Bronchial epithelial cell (primary cell): Measurements from ENCODE around the gene MTMR12. TPM values are rescaled to one million over a fixed set of nuclear protein-coding genes. Genes with fewer than 3 reads are reported as not detected.
A peak's percentile ranks its signal among the peaks of the same experiment; 100 is the strongest.

Experiments used
- DNase-seq: peaks from one replicate; pipeline ENCODE4 v3.0.0-alpha.2; 2010; ENCODE audit warnings: low read depth
- FAIRE-seq: peaks from 2 replicates; lab custom pipeline; 2011; peaks lifted over from hg19 to GRCh38; lab: Jason Lieb, UNC
- H3K27me3 ChIP-seq: 2 replicates; pipeline ENCODE4 v1.5.1; 2011; ENCODE audit warnings: low read length; ENCODE audit not compliant: control insufficient read depth, insufficient read depth
- H3K36me3 ChIP-seq: 2 replicates; pipeline ENCODE4 v1.5.1; 2011; ENCODE audit warnings: low read length; ENCODE audit not compliant: control insufficient read depth, insufficient read depth
- H3K4me3 ChIP-seq: 2 replicates; pipeline ENCODE4 v1.5.1; 2011; ENCODE audit warnings: mild to moderate bottlenecking, low read depth, low read length, control low read depth
- CTCF ChIP-seq: IDR thresholded peaks from 2 replicates; pipeline ENCODE4 v1.5.1; 2011; ENCODE audit warnings: mild to moderate bottlenecking, moderate library complexity, low read length, control low read depth, inconsistent platforms; ENCODE audit not compliant: insufficient read depth, severe bottlenecking
- total RNA-seq: library from RNA; depleted of rRNA; stranded (reverse); fragments of >200 nt; gene quantifications from 2 replicates; pipeline ENCODE4 v1.2.1, GENCODE V29; 2014

The MTMR12 gene
- total RNA-seq, 1 donor from 2014 or later: 15.8 TPM

DNA sequence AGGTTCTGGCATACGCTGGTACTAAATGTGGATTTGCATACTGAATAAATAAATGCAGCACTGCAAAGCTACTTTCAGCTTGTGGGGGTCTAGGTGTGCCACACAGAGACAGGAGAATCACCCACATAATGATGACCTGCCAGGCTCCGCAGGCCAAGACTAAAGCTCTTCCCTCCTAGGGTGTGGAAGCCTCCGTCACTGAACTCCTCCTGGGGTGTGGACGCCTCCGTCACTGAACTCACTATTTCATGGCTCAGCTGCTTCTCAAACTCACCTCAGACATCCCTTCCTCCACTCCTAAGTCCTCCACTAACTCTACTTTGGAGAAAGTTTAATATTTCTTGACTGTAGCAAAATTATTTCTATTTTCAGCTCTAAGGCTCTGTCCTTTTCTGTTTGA lies 73.4 kb downstream of the MTMR12 start:
- Histone ChIP-seq H3K36me3 (peaks cover 5% of the 10 kb centered on the region), H3K4me3 (no peak overlapping the region), H3K27me3 (no peaks in the 10 kb centered on the region)
- DNase-seq: no peak
- TF ChIP-seq CTCF: no peak
- FAIRE-seq: no peak

DNA sequence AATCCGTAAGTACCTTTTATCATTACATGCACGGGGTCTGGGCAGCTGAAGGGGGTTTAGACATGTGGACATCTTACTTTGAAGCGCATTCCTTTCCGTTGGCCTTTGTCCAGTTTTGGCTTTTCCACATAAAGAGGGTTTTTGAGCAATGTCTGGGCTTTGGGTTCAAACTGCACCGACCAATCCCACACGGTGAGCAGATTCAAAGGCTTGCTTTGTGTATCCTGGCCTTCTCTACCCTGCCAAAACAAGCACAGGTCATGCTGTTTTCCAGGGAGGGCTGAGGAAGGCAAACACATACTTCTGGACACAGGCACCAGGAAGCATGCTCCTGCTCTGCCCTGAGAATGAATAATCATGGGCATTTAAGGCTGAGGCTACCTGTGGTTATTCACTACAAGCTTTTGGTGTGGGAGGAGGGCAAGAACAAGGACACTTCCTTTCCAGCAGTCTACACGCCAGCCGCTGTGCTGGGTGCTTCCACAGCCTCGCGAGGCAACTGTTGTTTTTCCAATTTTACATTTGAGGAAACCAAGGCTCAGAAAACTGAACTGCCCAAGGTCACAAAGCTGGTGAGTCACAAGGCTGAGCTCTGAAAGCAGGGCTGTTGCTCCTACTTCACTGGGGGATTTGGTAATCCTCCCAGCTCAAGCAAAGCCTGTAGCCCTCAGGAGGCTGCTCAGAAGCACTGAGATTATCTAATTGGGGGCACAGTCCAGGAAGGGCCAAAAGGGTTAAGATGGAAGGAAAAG lies 78.9 kb downstream of the MTMR12 start:
- TF ChIP-seq CTCF: no peak
- H3K4me3 ChIP-seq: no peak overlapping the region

GRCh38 chr5:32233220-32233695 lies 79.5 kb downstream of the MTMR12 start:
- H3K36me3 ChIP-seq: peaks cover 7% of the 10 kb centered on the region
- FAIRE-seq (no peak), DNase-seq (no peak)
- H3K4me3 ChIP-seq: no peak overlapping the region
- no peak for TF ChIP-seq CTCF
- H3K27me3 ChIP-seq: no peaks in the 10 kb centered on the region

More for the DNA sequence above, 78.9 kb downstream of the MTMR12 start:
- FAIRE-seq (no peak), DNase-seq (peak; percentile 35)
- H3K36me3 ChIP-seq: peaks cover 6% of the 10 kb centered on the region
- H3K27me3 ChIP-seq: no peaks in the 10 kb centered on the region

DNA sequence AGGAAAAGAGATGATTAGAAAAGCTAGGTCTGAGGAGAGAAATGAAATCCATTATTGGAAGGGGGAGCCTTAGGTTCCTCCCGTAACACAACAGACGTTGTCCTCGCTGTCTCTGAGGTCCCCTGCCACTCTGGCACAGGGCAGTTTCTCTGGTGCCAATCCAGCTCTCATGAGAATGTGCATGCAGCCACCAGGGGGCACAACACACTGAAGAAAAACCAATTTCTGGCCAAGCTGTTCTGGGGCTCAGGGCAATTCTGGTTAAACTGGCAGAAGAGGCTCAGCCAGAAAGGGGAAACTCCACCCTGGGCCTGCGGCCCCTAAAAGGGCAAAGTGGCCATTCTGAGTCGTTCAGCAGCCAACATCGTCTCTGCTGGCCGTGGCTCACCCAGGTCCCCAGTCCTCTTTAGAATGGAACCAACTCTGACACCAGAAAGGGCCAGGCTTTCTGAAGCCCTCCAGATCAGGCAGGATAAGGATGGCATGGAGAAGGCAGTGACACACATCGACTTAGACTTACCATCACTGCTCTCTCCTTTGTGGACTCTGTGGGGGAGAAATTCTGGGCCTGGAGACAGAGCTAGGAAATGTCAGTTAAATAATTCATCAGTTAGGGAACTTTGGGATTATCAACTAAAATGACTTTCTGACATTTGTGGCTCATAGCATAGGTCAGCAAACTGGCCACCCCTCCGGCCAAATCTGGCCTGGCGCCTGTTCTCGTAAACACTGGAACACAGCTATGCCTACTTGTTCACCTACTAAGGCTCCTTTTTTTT lies 80.1 kb downstream of the MTMR12 start:
- TF ChIP-seq CTCF: peak; percentile 81
- Histone ChIP-seq H3K4me3 (no peak overlapping the region), H3K27me3 (no peaks in the 10 kb centered on the region), H3K36me3 (peaks cover 7% of the 10 kb centered on the region)
- FAIRE-seq: no peak
- DNase-seq: peak; percentile 47

- no peak for FAIRE-seq
- TF ChIP-seq CTCF: no peak
- no peak overlapping the region for H3K4me3 ChIP-seq
- H3K27me3 ChIP-seq: no peaks in the 10 kb centered on the region
- no peak for DNase-seq
- H3K36me3 ChIP-seq: peaks cover 7% of the 10 kb centered on the region
Observed at GRCh38 chr5:32231929-32232328, 80.8 kb downstream of the MTMR12 start.
